Activated CD4-positive, alpha-beta T cell treated with anti-CD3 and anti-CD28 coated beads for 36 hours (primary cell): Measurements from ENCODE around the gene ZNF442. TPM values are rescaled to one million over a fixed set of nuclear protein-coding genes. Genes with fewer than 3 reads are reported as not detected.
"Not testable (repeated sequence)": the region's sequence is repeated elsewhere in the genome, so short reads cannot be mapped to it uniquely, and the experiment has no call there.

Experiments
- ATAC-seq: fragments of 200-7000 bp; cut with Tn5 transposase; one replicate; pipeline ENCODE4 v1.10.0; 2021; ENCODE audit warnings: mild to moderate bottlenecking, moderate library complexity
- CTCF ChIA-PET: fragments of 350-600 bp; sonication (Branson Sonifier 250); formaldehyde crosslinking; loops from one replicate; lab custom pipeline; 2021; ENCODE audit warnings: antibody characterized with exemption; lab: Charles Lee
- POLR2A ChIA-PET: fragments of 350-600 bp; sonication (Branson Sonifier 250); formaldehyde crosslinking; loops from one replicate; lab custom pipeline; 2021; ENCODE audit warnings: antibody characterized with exemption, inconsistent platforms; lab: Charles Lee
- DNase-seq: peaks from one replicate; pipeline ENCODE4 v3.0.0-alpha.2; 2020
- H3K27ac Mint-ChIP-seq: one replicate; pipeline ENCODE4 v1.8.0; 2021; ENCODE audit warnings: mixed read lengths
- H3K27me3 Mint-ChIP-seq: one replicate; pipeline ENCODE4 v1.8.0; 2021; ENCODE audit warnings: mixed read lengths
- H3K36me3 Mint-ChIP-seq: one replicate; pipeline ENCODE4 v1.8.0; 2021; ENCODE audit warnings: low read depth, mixed read lengths
- H3K4me1 Mint-ChIP-seq: one replicate; pipeline ENCODE4 v1.8.0; 2021; ENCODE audit warnings: mixed read lengths
- H3K4me3 Mint-ChIP-seq: one replicate; pipeline ENCODE4 v1.8.0; 2021; ENCODE audit warnings: mild to moderate bottlenecking, moderate library complexity, mixed read lengths
- H3K9me3 Mint-ChIP-seq: one replicate; pipeline ENCODE4 v1.8.0; 2021; ENCODE audit warnings: low read depth, mixed read lengths
- intact Hi-C, 2 experiments: fragments of 100-400 bp; cut with DNase I in 1 of 2; cut with micrococcal nuclease in 1 of 2; formaldehyde crosslinking; loops; one replicate each; pipeline versions ENCODE4 v1.14.2 to v1.15.1; 2022 to 2024; cut with DNase I, micrococcal nuclease
- total RNA-seq, 2 experiments: library from RNA; stranded (reverse); gene quantifications; one replicate each; pipeline ENCODE4 v1.2.3, GENCODE V29; 2021

Gene ZNF442
- total RNA-seq, 2 experiments from 2014 or later, result 1.1 to 1.7 TPM

DNA sequence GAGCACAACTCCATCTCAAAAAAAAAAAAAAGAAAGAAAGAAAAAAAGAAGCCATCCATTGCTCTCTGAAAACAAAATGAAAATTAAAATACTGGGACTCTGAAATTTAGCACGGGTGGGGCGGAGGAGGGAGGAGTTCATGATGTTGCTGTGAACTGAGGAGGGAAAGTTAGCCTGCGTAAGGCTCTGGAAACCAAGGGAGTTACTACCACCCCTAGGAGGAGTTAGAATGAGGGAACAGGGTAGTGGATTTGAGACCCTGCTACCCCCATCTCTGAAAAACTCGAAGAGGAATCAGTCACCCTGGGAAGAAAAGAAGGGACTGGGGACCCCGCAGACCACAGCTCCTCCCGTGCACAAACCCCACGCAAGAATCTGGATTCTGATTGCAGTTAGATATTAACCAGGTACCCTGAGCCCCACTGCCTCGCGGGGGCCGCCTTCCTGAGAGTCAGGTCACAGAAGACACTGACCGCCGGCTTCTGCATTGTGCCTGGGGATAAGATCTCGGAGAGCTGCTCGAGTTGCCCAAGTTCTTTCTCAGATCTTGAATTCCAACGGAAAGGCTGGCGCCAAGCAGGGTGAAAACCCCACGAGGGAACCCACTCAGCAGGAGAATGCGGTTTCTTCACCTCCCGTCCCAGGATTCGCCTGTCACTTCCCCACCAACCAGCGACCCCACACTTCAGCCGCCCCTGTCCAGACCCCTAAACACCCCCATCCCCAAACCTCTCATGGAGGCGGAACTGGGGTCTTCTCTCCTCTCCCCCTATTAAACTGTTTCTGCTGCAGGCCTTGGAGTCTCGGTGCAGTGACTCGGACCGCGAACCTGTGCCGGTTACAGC is 870 bp downstream of the ZNF442 start:
- H3K9me3 Mint-ChIP-seq, result no peaks in the 10 kb centered on the region
- peaks cover 2% of the 10 kb centered on the region for H3K36me3 Mint-ChIP-seq
- intact Hi-C loops, result loop anchor here (1.0 to 5.0 kb wide), 8 partner anchors 31 to 201 kb away; partner anchors contain the start of genes ZNF563 (in 2 of the 2), ZNF136 (in 1 of the 2), ZNF44 (in 1 of the 2) and ZNF443 (in 1 of the 2)
- DNase-seq (peak; percentile 24), ATAC-seq (no peak)
- no peaks in the 10 kb centered on the region for H3K27me3 Mint-ChIP-seq
- peaks cover 18% of the 10 kb centered on the region for H3K4me1 Mint-ChIP-seq
- peak overlapping the region; percentile 93 for H3K4me3 Mint-ChIP-seq
- H3K27ac Mint-ChIP-seq, result peak overlapping the region; percentile 60
- ChIA-PET CTCF (interaction anchor here (0.9 to 1.5 kb wide), 4 partner anchors 32 to 307 kb away, joined by 3 to 5 read pairs (median 4); partner anchors contain the start of gene ZNF563), POLR2A (interaction anchor here (1.1 kb wide), 1 partner anchor 165 kb away, joined by 4 read pairs; no protein-coding TSS in a partner anchor)

DNA sequence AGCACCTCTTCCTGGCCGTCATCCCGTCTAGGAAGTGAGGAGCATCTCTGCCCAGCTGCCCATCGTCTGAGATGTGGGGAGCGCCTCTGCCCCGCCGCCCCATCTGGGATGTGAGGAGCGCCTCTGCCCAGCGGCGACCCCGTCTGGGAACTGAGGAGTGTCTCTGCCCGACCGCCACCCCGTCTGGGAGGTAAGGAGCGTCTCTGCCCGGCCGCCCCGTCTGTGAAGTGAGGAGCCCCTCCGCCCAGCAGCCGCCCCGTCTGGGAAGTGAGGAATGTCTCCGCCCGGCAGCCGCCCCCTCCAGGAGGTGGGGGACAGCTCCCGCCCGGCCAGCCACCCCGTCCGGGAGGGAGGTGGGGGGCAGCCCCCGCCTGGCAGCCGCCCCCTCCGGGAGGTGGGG is 3.2 kb downstream of the ZNF442 start:
- intact Hi-C loops, H3K27ac Mint-ChIP-seq, CTCF ChIA-PET, H3K27me3 Mint-ChIP-seq, H3K36me3 Mint-ChIP-seq, DNase-seq, H3K4me3 Mint-ChIP-seq, ATAC-seq, POLR2A ChIA-PET, H3K9me3 Mint-ChIP-seq: not testable (repeated sequence)
- peaks cover 18% of the 10 kb centered on the region for H3K4me1 Mint-ChIP-seq

DNA sequence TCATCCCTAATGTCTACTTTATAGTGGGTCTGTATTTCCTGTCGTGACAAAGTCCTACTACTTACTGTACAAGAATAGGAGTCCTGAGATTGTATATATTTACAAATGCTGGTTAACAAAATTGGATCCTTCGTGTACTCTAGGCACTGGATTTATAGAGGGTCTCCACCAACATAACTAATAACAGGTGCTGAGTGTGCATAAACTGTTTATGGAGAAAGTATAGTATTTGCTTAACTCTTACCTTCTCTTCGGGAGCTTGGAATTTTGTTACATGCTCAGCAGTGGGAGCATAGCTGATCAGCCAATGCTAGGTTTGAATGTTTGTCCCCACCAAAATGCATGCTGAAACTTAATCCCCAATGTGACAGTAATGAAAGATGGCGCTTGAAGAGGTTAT is 12.1 kb downstream of the ZNF442 start:
- Mint-ChIP-seq H3K4me1 (no peaks in the 10 kb centered on the region), H3K36me3 (peaks cover 44% of the 10 kb centered on the region), H3K27me3 (no peaks in the 10 kb centered on the region), H3K4me3 (no peak overlapping the region), H3K27ac (no peak overlapping the region), H3K9me3 (peaks cover 39% of the 10 kb centered on the region)
- ChIA-PET CTCF (no interaction called here), POLR2A (no interaction called here)
- intact Hi-C loops, result no loop called here
- no peak for DNase-seq
- no peak for ATAC-seq

DNA sequence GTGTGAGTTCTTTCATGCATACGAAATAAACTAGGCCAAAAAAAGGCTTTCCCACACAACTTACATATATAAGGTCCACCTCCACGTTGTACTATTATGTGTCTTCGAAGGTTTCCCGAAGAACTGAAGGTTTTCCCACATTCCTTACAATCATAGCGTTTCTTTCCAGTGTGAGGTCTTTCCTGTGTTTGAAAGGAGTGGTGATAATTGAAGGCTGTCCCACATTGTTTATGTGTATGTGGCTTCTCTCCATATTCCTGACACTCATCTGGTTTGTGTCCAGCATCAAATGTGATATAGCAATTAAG is 14.6 kb downstream of the ZNF442 start:
- no peak overlapping the region for H3K4me3 Mint-ChIP-seq
- POLR2A ChIA-PET, result no interaction called here
- H3K27ac Mint-ChIP-seq, result no peak overlapping the region
- no peak for DNase-seq
- H3K4me1 Mint-ChIP-seq, result no peaks in the 10 kb centered on the region
- peaks cover 46% of the 10 kb centered on the region for H3K36me3 Mint-ChIP-seq
- CTCF ChIA-PET, result no interaction called here
- intact Hi-C loops, result no loop called here
- no peak for ATAC-seq
- H3K27me3 Mint-ChIP-seq, result no peaks in the 10 kb centered on the region
- peaks cover 43% of the 10 kb centered on the region for H3K9me3 Mint-ChIP-seq

DNA sequence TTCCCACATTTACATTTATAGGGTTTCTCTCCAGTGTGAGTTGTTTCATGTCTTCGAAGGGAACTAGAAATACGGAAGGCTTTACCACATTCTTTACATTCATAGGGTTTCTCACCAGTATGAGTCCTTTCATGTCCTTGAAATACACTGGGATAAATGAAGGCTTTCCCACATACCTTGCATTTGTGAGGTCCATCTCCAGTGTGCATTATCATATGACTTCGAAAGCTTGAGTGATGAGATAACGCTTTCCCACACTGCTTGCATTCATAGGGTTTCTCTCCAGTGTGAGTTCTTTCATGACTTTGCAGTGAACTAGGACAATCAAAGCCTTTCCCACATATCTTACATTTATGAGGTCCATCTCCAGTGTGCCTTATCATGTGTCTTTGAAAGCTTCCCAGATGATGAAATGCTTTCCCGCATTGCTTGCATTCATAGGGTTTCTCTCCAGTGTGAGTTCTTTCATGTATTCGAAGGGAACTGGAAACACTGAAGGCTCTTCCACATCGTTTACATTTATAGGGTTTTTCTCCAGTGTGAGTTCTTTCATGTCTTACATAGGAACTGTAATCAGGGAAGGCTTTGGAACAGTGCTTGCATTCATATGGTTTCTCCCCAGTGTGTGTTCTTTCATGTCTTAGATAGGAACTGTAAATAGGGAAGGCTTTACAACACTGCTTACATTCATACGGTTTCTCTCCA is 15.1 kb downstream of the ZNF442 start:
- intact Hi-C loops, result no loop called here
- H3K4me3 Mint-ChIP-seq, result no peak overlapping the region
- ATAC-seq, result no peak
- no peaks in the 10 kb centered on the region for H3K27me3 Mint-ChIP-seq
- H3K27ac Mint-ChIP-seq, result no peak overlapping the region
- peaks cover 46% of the 10 kb centered on the region for H3K36me3 Mint-ChIP-seq
- H3K4me1 Mint-ChIP-seq, result no peaks in the 10 kb centered on the region
- ChIA-PET POLR2A (no interaction called here), CTCF (no interaction called here)
- DNase-seq, result no peak
- H3K9me3 Mint-ChIP-seq, result peaks cover 43% of the 10 kb centered on the region

DNA sequence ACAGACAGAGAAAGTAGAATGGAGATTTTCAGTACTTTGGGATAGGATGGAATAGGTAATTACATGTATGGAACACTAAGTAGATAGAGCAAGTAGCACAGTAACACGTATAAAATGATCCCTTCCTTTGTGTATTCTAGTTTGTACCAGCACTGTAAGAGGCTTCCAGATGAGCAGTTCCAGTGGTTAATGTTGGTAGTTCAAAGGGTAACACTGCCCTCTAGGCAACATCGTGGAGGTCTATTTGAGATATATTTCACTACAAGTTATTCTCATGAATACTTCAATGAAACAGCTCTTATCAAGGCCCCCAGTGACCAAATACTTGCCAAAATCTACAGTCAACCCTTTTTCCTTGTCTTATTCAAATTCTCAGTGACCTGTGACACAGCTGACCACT is 18.6 kb downstream of the ZNF442 start:
- peaks cover 30% of the 10 kb centered on the region for H3K9me3 Mint-ChIP-seq

DNA sequence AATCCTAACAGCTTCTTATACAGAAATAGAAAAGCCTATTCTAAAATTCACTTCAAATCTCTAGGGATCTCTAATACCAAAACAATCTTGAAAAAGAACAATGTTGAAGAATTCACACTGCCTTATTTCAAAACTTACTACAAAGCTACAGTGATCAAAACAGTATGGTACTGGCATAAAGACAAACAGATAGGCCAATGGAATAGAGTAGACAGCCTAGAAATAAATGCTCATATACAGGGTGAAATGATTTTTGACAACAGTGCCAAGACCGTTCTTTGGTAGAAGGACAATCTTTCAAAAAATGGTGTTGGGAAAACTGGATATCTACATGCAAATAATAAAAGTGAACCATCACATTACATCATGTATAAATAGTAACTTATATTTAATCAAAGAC is 20.3 kb downstream of the ZNF442 start:
- no peak for ATAC-seq
- intact Hi-C loops, result no loop called here
- Mint-ChIP-seq H3K27me3 (no peaks in the 10 kb centered on the region), H3K9me3 (peaks cover 21% of the 10 kb centered on the region), H3K27ac (no peak overlapping the region), H3K36me3 (peaks cover 14% of the 10 kb centered on the region), H3K4me1 (no peaks in the 10 kb centered on the region), H3K4me3 (no peak overlapping the region)
- no peak for DNase-seq
- POLR2A ChIA-PET, result no interaction called here
- CTCF ChIA-PET, result interaction anchor here (0.6 to 1.0 kb wide), 2 partner anchors 286 to 357 kb away, joined by 3 read pairs; no protein-coding TSS in a partner anchor

More for the DNA sequence above, 18.6 kb downstream of the ZNF442 start:
- peaks cover 31% of the 10 kb centered on the region for H3K36me3 Mint-ChIP-seq
- H3K4me1 Mint-ChIP-seq, result no peaks in the 10 kb centered on the region
- DNase-seq (peak; percentile 29), ATAC-seq (peak; percentile 58)
- ChIA-PET CTCF (interaction anchor here (0.8 to 1.0 kb wide), 3 partner anchors 10 to 423 kb away, joined by 3 read pairs; no protein-coding TSS in a partner anchor), POLR2A (no interaction called here)
- no peaks in the 10 kb centered on the region for H3K27me3 Mint-ChIP-seq
- intact Hi-C loops, result loop anchor here (1.0 kb wide), 1 partner anchor 145 kb away; no protein-coding TSS in a partner anchor
- no peak overlapping the region for H3K4me3 Mint-ChIP-seq
- no peak overlapping the region for H3K27ac Mint-ChIP-seq

DNA sequence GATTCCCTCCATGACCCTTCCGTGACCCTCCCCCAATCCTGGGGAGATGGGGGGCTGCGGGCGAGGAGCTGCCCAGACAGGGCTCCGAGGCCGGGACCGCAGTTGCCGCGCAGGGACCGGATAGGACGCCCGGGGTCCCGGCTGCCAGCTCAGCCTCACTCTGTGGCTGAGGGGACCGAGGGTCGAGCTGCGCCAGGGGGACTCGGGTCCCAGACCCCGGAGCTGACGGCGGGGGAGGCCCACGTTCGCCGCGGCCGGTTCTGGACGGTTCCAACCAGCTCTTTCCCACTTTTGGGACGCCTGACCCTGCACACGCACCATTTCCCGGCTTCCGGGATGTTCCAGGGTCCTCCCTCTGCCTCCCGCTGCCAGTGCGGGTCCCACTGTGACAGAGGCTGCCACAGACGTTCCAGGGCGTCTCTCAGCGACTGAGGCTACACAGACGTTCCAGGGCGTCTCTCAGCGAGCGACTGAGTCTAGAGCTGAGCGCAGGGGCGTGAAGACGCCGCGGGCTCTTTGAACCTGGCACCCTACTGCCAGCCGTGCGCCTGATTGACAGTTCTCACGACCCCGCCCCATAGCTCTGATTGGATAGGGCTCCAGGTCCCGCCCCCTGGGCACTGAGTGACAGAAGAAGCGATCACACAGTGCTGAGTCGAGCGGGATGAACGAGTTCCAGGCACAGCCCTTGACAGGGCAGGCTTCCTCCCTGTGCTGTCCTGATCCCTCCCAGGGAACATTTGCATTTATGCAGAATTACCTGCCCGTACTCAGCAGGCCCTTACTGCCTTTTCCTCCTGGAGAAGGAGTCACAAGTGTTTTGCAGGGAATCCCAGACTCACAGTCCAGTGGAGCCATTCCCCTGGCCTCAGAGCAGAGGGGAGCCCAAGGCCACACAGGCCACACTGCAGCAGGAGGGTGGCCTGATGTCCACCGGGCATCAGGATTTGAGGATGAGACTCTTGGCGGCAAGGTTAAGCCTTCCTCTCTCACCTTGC is 32.0 kb downstream of the ZNF442 start, which contains the start of gene ZNF563:
TSS of gene ZNF563 (minus strand) at position 472 of the 998 bp plus-strand sequence. CDS start at position 321, 151 bp downstream.
- H3K4me3 Mint-ChIP-seq, result peak within 1 kb of the TSS; percentile 78
- peak within 1 kb of the TSS; percentile 98 for H3K27ac Mint-ChIP-seq
- peaks cover 32% of the 10 kb centered on the region for H3K4me1 Mint-ChIP-seq
- ChIA-PET CTCF (interaction anchor here (0.5 to 1.4 kb wide), 6 partner anchors 10 to 415 kb away, joined by 3 to 5 read pairs (median 4); partner anchors contain the start of genes ZNF44 and ZNF442), POLR2A (interaction anchor here (0.5 to 1.8 kb wide), 9 partner anchors 9 to 270 kb away, joined by 3 to 9 read pairs (median 5); partner anchors contain the start of genes ZNF44, ZNF442 and ZNF799)
- DNase-seq (peak; percentile 99), ATAC-seq (peak; percentile 93)
- no peaks in the 10 kb centered on the region for H3K9me3 Mint-ChIP-seq
- H3K27me3 Mint-ChIP-seq, result no peaks in the 10 kb centered on the region
- intact Hi-C loops, result loop anchor here (1.0 to 5.0 kb wide), 13 partner anchors 32 to 408 kb away; partner anchors contain the start of genes ZNF44 (in 2 of the 2), ZNF442 (in 2 of the 2), DHPS (in 1 of the 2) and ZNF136 (in 1 of the 2)
- peaks cover 2% of the 10 kb centered on the region for H3K36me3 Mint-ChIP-seq

DNA sequence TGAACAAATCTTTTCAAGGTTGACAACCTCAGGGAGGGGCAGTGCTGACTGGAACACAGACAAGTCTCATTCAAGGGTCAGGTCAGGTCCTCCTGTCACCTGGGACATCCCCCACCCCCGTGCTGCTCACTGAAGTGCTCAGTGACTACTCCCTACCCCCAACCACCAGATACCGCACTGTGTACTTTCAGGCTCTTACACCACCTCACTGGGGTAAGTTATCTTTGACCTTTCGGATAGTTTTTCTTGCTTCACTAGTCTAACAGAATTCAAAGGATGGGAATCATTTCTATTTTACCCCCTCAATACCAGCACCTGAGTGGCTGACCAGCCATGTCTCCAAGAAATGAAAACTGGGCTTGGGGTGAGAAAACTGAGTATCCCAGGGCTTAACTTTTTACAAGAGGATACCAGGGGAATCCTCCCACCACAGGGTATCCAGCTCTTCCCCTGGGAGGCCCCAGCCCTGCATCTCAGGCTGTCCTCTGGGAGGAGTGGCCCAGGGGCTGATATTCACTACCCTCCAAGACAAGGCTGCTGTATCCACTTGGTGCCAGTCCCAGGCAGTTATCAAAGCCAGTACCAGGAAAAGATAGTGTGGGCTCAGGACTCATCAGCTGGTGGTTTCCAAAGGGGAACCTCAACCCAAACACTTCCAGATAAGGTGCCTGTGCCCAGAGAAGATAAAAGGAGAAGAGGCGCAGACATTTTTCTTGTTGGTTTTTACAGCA is 34.1 kb downstream of the ZNF442 start:
- ChIA-PET POLR2A (interaction anchor here (0.7 kb wide), 1 partner anchor 517 kb away, joined by 3 read pairs; no protein-coding TSS in a partner anchor), CTCF (interaction anchor here (0.6 kb wide), 1 partner anchor 49 kb away, joined by 4 read pairs; no protein-coding TSS in a partner anchor)
- Mint-ChIP-seq H3K27ac (peak overlapping the region; percentile 89), H3K4me1 (peaks cover 43% of the 10 kb centered on the region), H3K4me3 (peak overlapping the region; percentile 78), H3K27me3 (no peaks in the 10 kb centered on the region), H3K36me3 (peaks cover 11% of the 10 kb centered on the region), H3K9me3 (no peaks in the 10 kb centered on the region)
- ATAC-seq (peak; percentile 70), DNase-seq (peak; percentile 94)
- intact Hi-C loops, result loop anchor here (5.0 kb wide), 2 partner anchors 36 to 134 kb away; partner anchors contain the start of gene ZNF442 (in 1 of the 2)

DNA sequence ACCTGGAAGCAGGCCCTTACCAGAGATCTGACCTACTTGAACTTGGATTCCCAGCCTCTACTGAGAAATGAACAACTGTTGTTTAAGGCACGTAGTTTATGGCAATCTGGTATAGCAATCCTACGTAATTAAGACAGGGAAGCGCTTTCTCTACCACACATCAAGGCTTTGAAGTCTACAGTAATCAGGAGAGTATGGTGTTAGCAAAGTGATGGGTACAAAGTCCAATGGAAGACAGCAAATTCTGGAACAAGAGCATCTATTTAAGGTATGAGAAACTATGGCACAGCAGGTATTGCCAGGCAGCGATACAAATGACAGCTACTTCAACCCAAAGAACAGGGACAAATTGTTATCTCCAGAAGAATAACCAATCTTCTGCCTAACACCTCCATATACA is 35.1 kb downstream of the ZNF442 start:
- intact Hi-C loops, result loop anchor here (5.0 kb wide), 2 partner anchors 37 to 133 kb away; partner anchors contain the start of gene ZNF442 (in 1 of the 2)
- H3K4me3 Mint-ChIP-seq, result no peak overlapping the region
- POLR2A ChIA-PET, result no interaction called here
- peaks cover 14% of the 10 kb centered on the region for H3K36me3 Mint-ChIP-seq
- H3K4me1 Mint-ChIP-seq, result peaks cover 51% of the 10 kb centered on the region
- H3K9me3 Mint-ChIP-seq, result no peaks in the 10 kb centered on the region
- H3K27ac Mint-ChIP-seq, result no peak overlapping the region
- no peaks in the 10 kb centered on the region for H3K27me3 Mint-ChIP-seq
- no peak for DNase-seq
- CTCF ChIA-PET, result no interaction called here
- ATAC-seq, result no peak
